Measurements from ENCODE around the gene HBA2. TPM values are rescaled to one million over a fixed set of nuclear protein-coding genes. Genes with fewer than 3 reads are reported as not detected.
A peak's percentile ranks its signal among the peaks of the same experiment; 100 is the strongest.
"Not testable (repeated sequence)": the region's sequence is repeated elsewhere in the genome, so short reads cannot be mapped to it uniquely, and the experiment has no call there.

The HBA2 gene
- total RNA-seq, 2 donors from 2014 or later: not detected

- Mint-ChIP-seq H3K27ac (no peak overlapping the region), H3K4me3 (no peak overlapping the region), H3K36me3 (ENCODE audit: insufficient read depth in 2 of 2) (no peaks in the 10 kb centered on the region), H3K27me3 (ENCODE audit: low read depth) (peaks cover 20% of the 10 kb centered on the region), H3K4me1 (ENCODE audit: low read depth) (no peaks in the 10 kb centered on the region), H3K9me3 (no peaks in the 10 kb centered on the region)
- DNase-seq (no peak), ATAC-seq (replicated peaks in 1 of 2) (no peak)
These were observed 27.9 kb upstream of the HBA2 start for GRCh38 chr16:144797-145252.

GRCh38 chr16:146646-147045 is 26.0 kb upstream of the HBA2 start:
- no peak for DNase-seq
- ATAC-seq (replicated peaks in 1 of 2): no peak
- Mint-ChIP-seq H3K27ac (no peak overlapping the region), H3K4me3 (no peak overlapping the region), H3K4me1 (ENCODE audit: low read depth) (no peaks in the 10 kb centered on the region), H3K36me3 (ENCODE audit: insufficient read depth in 2 of 2) (no peaks in the 10 kb centered on the region), H3K27me3 (ENCODE audit: low read depth) (peaks cover 26% of the 10 kb centered on the region), H3K9me3 (no peaks in the 10 kb centered on the region)

- no peak for DNase-seq
These were observed 23.5 kb upstream of the HBA2 start for GRCh38 chr16:149024-149660.

GRCh38 chr16:152141-153128 is 20.2 kb upstream of the HBA2 start, which contains the start of gene HBZ:
TSS of gene HBZ (plus strand) at chr16:152644. CDS start at chr16:152910, 266 bp downstream.
- ATAC-seq (replicated peaks in 1 of 2) (no peak), DNase-seq (no peak)
- H3K4me1 Mint-ChIP-seq (ENCODE audit: low read depth): peaks cover 6% of the 10 kb centered on the region
- peaks cover 33% of the 10 kb centered on the region for H3K27me3 Mint-ChIP-seq (ENCODE audit: low read depth)
- H3K27ac Mint-ChIP-seq: no peak within 1 kb of the TSS
- no peaks in the 10 kb centered on the region for H3K9me3 Mint-ChIP-seq
- H3K4me3 Mint-ChIP-seq: peak within 1 kb of the TSS in 1 of 2 donors; percentile 54
- no peaks in the 10 kb centered on the region for H3K36me3 Mint-ChIP-seq (ENCODE audit: insufficient read depth in 2 of 2)

More at GRCh38 chr16:149024-149660, 23.5 kb upstream of the HBA2 start:
- Mint-ChIP-seq H3K36me3 (ENCODE audit: insufficient read depth in 2 of 2) (no peaks in the 10 kb centered on the region), H3K4me1 (ENCODE audit: low read depth) (no peaks in the 10 kb centered on the region), H3K4me3 (no peak overlapping the region), H3K9me3 (no peaks in the 10 kb centered on the region), H3K27ac (no peak overlapping the region), H3K27me3 (ENCODE audit: low read depth) (peaks cover 20% of the 10 kb centered on the region)
- ATAC-seq (replicated peaks in 1 of 2): no peak

- H3K27ac Mint-ChIP-seq; DNase-seq; H3K9me3 Mint-ChIP-seq; H3K36me3 Mint-ChIP-seq (ENCODE audit: insufficient read depth in 2 of 2); ATAC-seq (replicated peaks in 1 of 2); H3K4me1 Mint-ChIP-seq (ENCODE audit: low read depth): not testable (repeated sequence)
- peak overlapping the region in 1 of 2 donors; percentile 54 for H3K4me3 Mint-ChIP-seq
- peaks cover 40% of the 10 kb centered on the region for H3K27me3 Mint-ChIP-seq (ENCODE audit: low read depth)
These were observed 19.6 kb upstream of the HBA2 start for GRCh38 chr16:153129-153521.

- peak; percentile 78 to 80 for ATAC-seq (replicated peaks in 1 of 2)
- H3K27me3 Mint-ChIP-seq (ENCODE audit: low read depth): peaks cover 42% of the 10 kb centered on the region
- H3K4me1 Mint-ChIP-seq (ENCODE audit: low read depth); DNase-seq; H3K27ac Mint-ChIP-seq; H3K4me3 Mint-ChIP-seq; H3K36me3 Mint-ChIP-seq (ENCODE audit: insufficient read depth in 2 of 2); H3K9me3 Mint-ChIP-seq: not testable (repeated sequence)
These were observed 19.0 kb upstream of the HBA2 start for GRCh38 chr16:153550-154216.

GRCh38 chr16:154217-155030 is 18.3 kb upstream of the HBA2 start:
- peak; percentile 40 to 54 for DNase-seq
- peak overlapping the region; percentile 81 to 85 for H3K4me3 Mint-ChIP-seq
- H3K27me3 Mint-ChIP-seq (ENCODE audit: low read depth): peaks cover 42% of the 10 kb centered on the region
- ATAC-seq (replicated peaks in 1 of 2): peak; percentile 61 to 63
- peaks cover 6% of the 10 kb centered on the region for H3K4me1 Mint-ChIP-seq (ENCODE audit: low read depth)
- H3K27ac Mint-ChIP-seq: no peak overlapping the region
- no peaks in the 10 kb centered on the region for H3K9me3 Mint-ChIP-seq
- H3K36me3 Mint-ChIP-seq (ENCODE audit: insufficient read depth in 2 of 2): no peaks in the 10 kb centered on the region

- H3K27me3 Mint-ChIP-seq (ENCODE audit: low read depth): peaks cover 45% of the 10 kb centered on the region
- H3K4me3 Mint-ChIP-seq: peak overlapping the region; percentile 81 to 85
- H3K36me3 Mint-ChIP-seq (ENCODE audit: insufficient read depth in 2 of 2): no peaks in the 10 kb centered on the region
- ATAC-seq (replicated peaks in 1 of 2) (no peak), DNase-seq (no peak)
- H3K4me1 Mint-ChIP-seq (ENCODE audit: low read depth): peaks cover 6% of the 10 kb centered on the region
- no peak overlapping the region for H3K27ac Mint-ChIP-seq
- no peaks in the 10 kb centered on the region for H3K9me3 Mint-ChIP-seq
These were observed 17.7 kb upstream of the HBA2 start for GRCh38 chr16:155031-155398.

- no peaks in the 10 kb centered on the region for H3K9me3 Mint-ChIP-seq
- no peaks in the 10 kb centered on the region for H3K36me3 Mint-ChIP-seq (ENCODE audit: insufficient read depth in 2 of 2)
- no peak for ATAC-seq (replicated peaks in 1 of 2)
- H3K4me3 Mint-ChIP-seq: no peak overlapping the region
- H3K27ac Mint-ChIP-seq: no peak overlapping the region
- DNase-seq: no peak
- H3K4me1 Mint-ChIP-seq (ENCODE audit: low read depth): peaks cover 6% of the 10 kb centered on the region
- peaks cover 44% of the 10 kb centered on the region for H3K27me3 Mint-ChIP-seq (ENCODE audit: low read depth)
These were observed 13.4 kb upstream of the HBA2 start for GRCh38 chr16:159136-159849.

GRCh38 chr16:160242-160641 is 12.4 kb upstream of the HBA2 start:
- H3K36me3 Mint-ChIP-seq (ENCODE audit: insufficient read depth in 2 of 2); H3K9me3 Mint-ChIP-seq; ATAC-seq (replicated peaks in 1 of 2); H3K4me3 Mint-ChIP-seq; H3K4me1 Mint-ChIP-seq (ENCODE audit: low read depth); DNase-seq; H3K27ac Mint-ChIP-seq: not testable (repeated sequence)
- H3K27me3 Mint-ChIP-seq (ENCODE audit: low read depth): peaks cover 35% of the 10 kb centered on the region

- H3K9me3 Mint-ChIP-seq: no peaks in the 10 kb centered on the region
- no peak overlapping the region for H3K27ac Mint-ChIP-seq
- H3K4me1 Mint-ChIP-seq (ENCODE audit: low read depth): no peaks in the 10 kb centered on the region
- no peak for DNase-seq
- H3K27me3 Mint-ChIP-seq (ENCODE audit: low read depth): peaks cover 34% of the 10 kb centered on the region
- no peak for ATAC-seq (replicated peaks in 1 of 2)
- no peak overlapping the region for H3K4me3 Mint-ChIP-seq
- H3K36me3 Mint-ChIP-seq (ENCODE audit: insufficient read depth in 2 of 2): no peaks in the 10 kb centered on the region
These were observed 11.9 kb upstream of the HBA2 start for GRCh38 chr16:160691-161190.
